Amygdala (tissue), 56 donors: ENCODE measurements around the gene RPS28.
"Not testable (repeated sequence)": the region's sequence is repeated elsewhere in the genome, so short reads cannot be mapped to it uniquely, and the experiment has no call there.

ENCODE experiments used
- DNase-seq, 56 donors: peaks; one replicate each; lab custom pipeline; 2025; lab: John Stamatoyannopoulos, UW

Gene RPS28

GRCh38 chr19:8321067-8321985 lies at the start of gene RPS28, which contains the start of gene NDUFA7:
Gene RPS28, plus strand, starts transcription at chr19:8321496. Its CDS starts 35 bp downstream, at chr19:8321531.
Gene NDUFA7, minus strand, starts transcription at chr19:8321375. Its CDS starts 17 bp downstream, at chr19:8321358.
- DNase-seq = peak; percentile 44 to 97 (median 92)

- DNase-seq = not testable (repeated sequence)
These were observed 44.8 kb upstream of the RPS28 start for GRCh38 chr19:8276508-8276907.

GRCh38 chr19:8291337-8291736 lies 30.0 kb upstream of the RPS28 start:
- DNase-seq = not testable (repeated sequence)

DNA sequence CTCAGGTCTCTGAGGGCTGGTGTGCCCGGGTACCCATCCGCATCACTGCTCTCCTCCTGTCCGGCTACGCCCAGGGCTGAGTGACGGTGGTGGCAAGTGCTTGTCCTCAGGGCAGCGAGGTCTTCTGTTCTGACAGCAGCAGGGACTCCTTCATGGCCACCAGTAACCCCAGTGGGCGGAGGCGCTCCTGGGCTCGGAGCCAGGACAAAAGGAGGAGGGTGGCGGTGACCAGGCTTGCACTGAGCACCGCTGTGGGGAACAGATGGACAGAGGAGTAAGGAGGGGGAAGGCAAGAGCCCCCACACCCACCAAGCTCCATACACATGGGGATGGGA lies 19.0 kb upstream of the RPS28 start:
- DNase-seq = peak in 2 of 56 donors; percentile 5 to 6

DNA sequence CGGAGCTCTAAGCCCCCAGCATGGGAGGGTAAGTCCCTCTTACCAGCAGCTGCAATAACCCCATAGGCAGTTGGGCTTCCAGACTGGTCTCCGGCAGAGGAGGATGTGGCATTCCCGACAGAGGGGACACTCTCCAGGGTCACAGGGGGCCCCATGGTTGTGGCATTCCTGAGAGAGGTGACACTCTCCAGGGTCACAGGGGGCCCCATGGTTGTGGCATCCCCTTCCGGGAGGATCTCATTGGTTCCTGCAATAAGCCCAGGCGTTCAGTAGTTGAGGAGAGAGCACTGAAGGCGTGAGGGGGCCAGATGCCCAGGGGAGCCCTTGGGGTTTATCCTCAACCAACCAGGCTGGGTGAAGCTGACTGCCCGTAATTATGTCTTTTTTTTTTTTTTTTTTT lies 18.6 kb upstream of the RPS28 start:
- DNase-seq = no peak

- no peak for DNase-seq
These were observed 16.3 kb upstream of the RPS28 start for GRCh38 chr19:8304841-8305621.

- no peak for DNase-seq
These were observed 15.5 kb upstream of the RPS28 start for GRCh38 chr19:8305798-8306197.

DNA sequence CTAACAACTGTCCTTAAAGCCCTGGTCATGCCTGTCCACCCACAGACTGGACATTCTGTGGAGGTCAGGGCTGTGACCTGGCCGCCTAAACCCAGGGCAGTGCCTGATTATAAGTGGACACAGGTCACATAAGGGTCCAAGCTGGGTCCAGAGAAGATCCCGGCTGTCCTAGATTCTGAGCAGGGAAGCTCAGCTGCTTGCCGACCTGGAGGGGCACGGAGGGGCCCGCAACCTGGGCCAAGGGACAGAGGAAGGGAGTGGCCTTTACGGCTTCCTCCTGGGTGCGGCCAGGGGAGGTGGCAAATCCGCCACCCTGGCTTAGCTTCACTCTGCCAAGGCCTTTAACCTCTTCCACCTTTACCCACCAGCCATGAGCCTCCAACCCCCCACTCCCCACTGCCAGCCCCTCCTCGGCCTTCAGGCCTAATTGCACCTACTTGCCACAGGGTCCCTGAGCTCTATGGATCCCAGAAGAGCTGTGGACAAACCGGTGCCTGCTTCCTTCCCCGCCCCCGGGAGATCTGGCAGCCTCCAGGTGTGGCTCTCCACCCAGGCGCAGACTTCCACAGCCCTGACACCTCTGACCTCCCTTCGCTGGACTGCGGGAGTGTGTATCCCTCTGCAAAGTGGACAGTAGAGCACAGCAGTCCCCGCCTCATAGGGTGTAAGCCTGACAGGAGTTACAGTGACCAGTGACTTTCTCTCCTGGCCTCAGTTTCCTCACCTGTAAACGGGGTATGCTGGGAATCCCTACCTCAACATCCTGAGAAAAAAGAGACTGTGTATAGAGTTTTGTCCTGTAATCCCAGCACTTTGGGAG lies 14.9 kb upstream of the RPS28 start:
- DNase-seq = no peak

DNA sequence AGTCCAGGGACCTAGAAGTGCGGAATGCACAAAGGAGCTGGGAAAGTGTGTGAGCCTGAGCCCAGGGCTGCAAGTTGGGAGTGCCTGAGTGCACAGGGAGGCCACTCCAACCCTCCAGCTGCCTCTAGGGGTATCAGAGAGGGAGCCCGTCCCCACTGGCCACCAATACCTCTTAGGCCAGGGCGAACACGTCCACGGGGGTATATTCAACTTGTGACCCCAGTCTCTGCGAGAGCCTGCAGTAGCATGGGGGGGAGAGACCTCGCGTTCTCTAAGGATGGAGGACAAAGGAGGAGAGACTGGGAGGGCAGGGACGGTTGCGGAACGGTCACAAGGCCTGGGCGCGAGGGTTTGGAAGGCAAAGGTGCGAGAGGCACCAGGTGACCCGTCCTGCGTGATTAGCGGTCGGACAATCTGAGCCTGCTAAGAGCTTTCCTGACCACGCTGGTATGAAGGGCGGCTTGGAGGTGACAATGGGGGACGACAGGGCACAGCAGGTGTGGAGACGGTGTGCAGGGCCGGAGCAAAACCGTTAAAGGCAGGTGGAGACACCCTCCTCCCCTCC lies 13.8 kb upstream of the RPS28 start:
- DNase-seq = no peak

DNA sequence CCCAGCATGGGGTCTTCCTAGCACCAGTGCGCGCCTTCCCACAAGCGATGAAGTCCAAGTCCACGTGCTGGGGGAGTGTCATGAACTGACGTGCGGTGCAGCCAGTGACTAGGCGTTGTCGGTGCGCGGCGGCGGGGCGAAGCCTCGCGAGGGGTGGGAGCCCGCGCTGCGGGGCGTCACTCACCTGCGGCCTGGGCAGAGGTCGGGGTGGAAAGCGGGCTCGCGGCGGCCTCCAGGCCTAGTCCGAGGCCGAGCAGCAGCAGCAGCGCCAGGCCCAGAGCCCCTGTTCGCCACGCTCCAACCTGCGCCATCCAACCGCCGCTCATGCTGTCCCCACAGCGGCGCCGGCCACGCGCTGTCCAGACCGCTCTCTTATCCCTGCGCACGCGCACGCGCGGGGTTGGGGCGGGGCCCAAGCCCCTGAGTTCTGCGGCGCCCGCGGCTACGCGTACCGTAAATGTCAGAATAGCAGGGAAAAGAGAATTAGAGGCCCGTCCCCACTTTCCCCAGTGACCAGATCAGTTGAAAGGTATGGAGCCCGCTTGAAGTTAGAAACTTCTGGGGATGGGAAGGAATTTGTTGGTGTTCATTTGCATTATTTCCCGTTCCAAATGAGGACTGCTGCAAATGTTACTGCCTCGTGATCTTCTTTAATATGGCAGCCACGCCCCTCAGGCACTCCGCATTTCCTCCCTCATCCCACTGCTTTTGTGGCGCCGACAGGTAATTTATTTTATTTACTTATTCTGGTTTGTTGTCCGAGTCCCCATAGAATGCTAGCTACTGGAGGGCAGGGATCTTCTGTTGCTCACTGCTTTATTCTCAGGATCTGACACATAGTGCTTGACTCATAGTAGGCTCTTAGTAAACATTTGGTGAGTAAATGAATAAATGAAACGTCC lies 13.1 kb upstream of the RPS28 start, which contains the start of gene CD320:
Gene CD320, minus strand, starts transcription at position 394 of the 902 bp plus-strand sequence. Its CDS starts 68 bp downstream, at position 326.
- DNase-seq = peak in 55 of 56 donors; percentile 28 to 94 (median 79)

GRCh38 chr19:8308891-8309291 lies 12.4 kb upstream of the RPS28 start:
- no peak for DNase-seq

DNA sequence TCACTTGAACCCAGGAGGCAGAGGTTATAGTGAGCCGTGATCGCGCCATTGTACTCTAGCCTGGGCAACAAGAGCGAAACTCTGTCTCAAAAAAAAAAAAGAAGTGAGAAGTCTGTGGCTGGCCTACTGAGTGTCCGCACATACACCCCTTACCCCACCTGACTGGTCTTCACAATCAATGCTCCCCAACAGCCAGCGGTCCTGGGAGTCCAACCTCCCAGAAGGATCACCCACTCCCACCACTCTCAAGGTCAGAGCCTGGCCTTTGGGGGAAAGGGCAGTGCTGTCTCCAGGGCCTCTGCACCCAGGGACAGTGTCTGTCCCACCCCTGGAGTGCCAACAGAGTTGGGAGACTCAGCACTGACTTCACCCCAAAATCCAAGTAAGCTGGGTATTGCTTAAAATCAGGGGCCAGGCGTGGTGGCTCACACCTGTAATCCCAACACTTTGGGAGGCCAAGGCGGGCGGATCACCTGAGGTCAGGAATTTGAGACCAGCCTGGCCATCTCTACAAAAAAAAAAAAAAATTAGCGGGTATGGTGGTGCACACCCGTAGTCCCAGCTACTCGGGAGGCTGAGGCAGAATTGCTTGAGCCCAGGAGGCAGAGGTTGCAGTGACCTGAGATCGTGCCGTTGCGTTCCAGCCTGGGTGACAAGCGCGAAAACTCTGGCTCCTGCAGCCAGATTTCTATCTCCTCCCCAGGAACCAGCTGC lies 10.8 kb upstream of the RPS28 start:
- DNase-seq = no peak

- no peak for DNase-seq
These were observed 9.6 kb upstream of the RPS28 start for GRCh38 chr19:8311461-8312260.

- not testable (repeated sequence) for DNase-seq
These were observed 6.2 kb upstream of the RPS28 start for GRCh38 chr19:8314981-8315640.

DNA sequence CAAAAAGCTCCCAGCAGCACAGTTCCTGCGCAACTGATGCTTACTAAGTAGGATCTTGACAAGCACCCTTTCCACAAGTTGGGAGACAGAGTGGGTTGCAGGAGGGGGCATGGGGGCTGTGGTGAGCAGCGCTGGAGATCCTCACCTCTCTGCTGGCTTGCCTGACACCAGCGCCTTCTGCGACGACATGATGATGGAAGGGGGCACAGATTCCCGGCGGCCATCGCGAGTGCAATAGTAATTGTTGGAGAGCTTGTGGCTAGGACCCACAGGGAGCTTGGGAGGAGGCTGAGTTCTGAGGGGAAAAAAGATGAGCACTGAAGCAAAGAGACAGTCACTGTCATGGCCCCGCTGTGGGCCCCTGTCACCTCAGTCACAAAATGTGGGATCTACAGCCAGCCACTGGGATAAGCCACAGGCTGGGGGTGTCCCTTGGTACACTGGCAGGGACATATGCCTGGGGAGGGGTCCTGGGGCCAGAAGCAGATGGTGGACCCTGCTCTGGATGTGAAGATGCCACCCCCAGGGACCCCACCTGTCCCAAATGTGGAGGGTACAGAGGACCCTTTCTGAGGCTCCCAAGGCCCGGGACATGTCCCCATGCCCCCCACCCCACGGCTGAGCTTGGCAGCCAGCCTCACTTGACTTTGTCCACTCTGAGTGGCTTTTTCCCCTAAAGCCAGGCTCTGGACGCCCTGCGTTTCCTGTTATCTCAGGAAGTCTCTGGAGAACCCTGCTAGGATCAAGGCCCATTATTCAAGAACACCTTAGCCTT lies 4.8 kb upstream of the RPS28 start:
- DNase-seq = no peak

DNA sequence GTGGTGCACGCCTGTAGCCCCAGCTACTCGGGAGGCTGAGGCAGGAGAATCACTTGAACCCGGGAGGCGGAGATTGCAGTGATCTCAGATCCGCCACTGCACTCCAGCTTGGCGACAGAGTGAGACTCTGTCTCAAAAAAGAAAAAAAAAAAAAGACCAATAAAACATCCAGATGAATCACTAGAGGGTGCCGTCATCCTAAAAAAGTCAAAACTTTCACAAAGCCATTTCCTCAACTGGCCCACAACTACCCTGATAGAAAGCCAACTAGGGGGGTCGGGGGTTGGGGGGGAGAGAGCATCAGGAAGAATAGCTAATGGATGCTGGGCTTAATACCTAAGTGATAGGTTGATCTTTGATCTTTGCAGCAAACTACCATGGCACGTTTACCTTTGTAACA lies 2.5 kb upstream of the RPS28 start:
- DNase-seq = not testable (repeated sequence)
